Esophagus muscularis mucosa (tissue), 2 donors: ENCODE results near the gene LIMK1.

Experiments used
- POLR2A ChIP-seq: fragments of 450-650 bp; IDR thresholded peaks from one replicate; pipeline ENCODE4 v1.6.1; 2017; ENCODE audit warnings: antibody characterized with exemption, moderate library complexity, mild to moderate bottlenecking, low read depth
- POLR2AphosphoS5 ChIP-seq, 2 donors: sonication (generic); formaldehyde crosslinking; IDR thresholded peaks; one replicate each; pipeline ENCODE4 v1.6.1; 2017; ENCODE audit warnings: antibody characterized with exemption in 2 of 2

DNA sequence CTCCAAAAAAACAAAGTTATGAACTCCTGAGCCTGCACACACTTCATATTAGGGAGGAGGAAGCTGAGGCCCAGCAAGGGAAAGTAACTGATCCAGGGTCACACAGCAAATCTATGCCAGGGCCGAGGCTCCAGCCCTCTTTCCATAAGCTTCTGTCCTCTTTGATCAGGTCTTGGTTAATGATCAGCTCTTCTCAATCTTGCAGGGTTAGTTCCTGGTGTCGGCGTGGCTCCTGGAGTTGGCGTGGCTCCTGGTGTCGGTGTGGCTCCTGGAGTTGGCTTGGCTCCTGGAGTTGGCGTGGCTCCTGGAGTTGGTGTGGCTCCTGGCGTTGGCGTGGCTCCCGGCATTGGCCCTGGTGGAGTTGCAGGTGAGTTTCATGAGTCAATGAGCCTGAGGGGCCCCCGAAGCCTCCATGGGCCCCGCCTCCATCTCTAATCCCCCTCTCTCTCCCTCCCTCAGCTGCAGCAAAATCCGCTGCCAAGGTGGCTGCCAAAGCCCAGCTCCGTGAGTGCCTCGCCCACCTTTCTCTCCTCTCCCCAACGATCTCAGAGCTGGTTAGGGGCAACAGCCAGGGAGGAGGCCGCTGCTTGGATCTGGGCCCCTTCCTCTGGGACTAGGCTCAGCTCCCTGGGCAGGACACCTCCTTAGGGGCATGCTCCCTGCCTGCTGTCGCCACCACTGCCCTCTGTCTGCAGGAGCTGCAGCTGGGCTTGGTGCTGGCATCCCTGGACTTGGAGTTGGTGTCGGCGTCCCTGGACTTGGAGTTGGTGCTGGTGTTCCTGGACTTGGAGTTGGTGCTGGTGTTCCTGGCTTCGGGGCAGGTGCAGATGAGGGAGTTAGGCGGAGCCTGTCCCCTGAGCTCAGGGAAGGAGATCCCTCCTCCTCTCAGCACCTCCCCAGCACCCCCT, 23.7 kb upstream of the LIMK1 start:
- TF ChIP-seq POLR2AphosphoS5 (IDR thresholded peaks at IDR 0.05) (peak in 1 of 2 donors; percentile 29), POLR2A (no peak)
